Occipital lobe (tissue), 2 donors: ENCODE data around the gene FCHSD2. TPM values are rescaled to one million over a fixed set of nuclear protein-coding genes. Genes with fewer than 3 reads are reported as not detected.

Source experiments
- DNase-seq: peaks from one replicate; lab custom pipeline; 2025; lab: John Stamatoyannopoulos, UW
- total RNA-seq: library from RNA; depleted of rRNA; stranded (reverse); fragments of >200 nt; gene quantifications from one replicate; pipeline ENCODE4 v1.2.3, GENCODE V29; 2014

FCHSD2 gene
- total RNA-seq: 46.6 TPM

DNA sequence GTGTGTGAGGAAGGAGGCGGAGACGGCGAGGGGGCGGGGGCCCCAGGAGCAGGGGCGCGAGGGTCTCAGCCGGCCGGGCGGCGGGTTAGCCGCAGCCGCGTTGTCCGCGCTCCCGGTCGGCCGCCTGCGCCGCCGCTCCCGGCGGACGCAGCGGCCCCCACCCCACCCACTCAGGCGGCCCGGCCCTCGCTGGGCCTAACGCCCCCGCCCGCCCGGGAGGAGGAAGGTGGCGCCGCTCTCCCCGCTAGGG is at the start of gene FCHSD2:
TSS of gene FCHSD2 (minus strand) at position 191 of the 250 bp plus-strand sequence. CDS start 441 bp downstream, outside the sequence.
- DNase-seq: no peak

DNA sequence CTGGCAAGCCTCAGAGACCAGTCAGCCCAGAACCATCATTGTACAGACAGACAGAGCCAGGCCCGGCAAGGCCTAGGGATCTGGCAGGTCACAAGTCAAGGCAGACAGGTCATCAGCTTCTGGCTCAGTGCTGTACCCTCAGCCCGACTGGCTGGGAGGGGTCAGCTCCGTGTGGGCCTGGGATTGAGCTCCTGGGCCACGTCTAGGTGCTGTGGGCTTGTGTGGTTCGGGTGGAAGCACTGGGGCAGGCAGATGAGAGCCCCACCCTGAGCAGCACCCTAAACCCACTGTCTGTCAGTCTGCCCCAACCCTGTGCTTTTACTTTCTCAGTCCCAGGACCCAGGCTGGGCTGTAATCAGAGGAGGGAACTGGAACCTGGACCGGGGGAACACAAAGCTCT is 49.0 kb upstream of the FCHSD2 start:
- no peak for DNase-seq

DNA sequence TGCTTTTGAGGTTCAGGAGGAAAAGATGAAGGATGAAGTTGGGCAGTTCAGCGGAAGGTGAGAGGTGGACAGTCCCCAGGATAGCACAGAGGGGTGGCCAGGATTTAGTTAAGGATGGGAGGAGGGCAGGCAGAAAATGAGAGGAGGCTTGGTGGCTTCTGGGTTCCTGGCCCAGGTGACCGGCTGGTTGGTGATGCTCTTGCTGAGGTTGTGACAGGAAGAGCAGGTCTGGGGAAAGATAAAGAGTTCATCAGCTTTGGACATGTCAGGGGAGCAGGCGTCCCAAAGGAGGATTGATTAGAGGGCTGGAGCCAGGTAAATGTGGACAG is 48.4 kb upstream of the FCHSD2 start:
- DNase-seq: no peak

DNA sequence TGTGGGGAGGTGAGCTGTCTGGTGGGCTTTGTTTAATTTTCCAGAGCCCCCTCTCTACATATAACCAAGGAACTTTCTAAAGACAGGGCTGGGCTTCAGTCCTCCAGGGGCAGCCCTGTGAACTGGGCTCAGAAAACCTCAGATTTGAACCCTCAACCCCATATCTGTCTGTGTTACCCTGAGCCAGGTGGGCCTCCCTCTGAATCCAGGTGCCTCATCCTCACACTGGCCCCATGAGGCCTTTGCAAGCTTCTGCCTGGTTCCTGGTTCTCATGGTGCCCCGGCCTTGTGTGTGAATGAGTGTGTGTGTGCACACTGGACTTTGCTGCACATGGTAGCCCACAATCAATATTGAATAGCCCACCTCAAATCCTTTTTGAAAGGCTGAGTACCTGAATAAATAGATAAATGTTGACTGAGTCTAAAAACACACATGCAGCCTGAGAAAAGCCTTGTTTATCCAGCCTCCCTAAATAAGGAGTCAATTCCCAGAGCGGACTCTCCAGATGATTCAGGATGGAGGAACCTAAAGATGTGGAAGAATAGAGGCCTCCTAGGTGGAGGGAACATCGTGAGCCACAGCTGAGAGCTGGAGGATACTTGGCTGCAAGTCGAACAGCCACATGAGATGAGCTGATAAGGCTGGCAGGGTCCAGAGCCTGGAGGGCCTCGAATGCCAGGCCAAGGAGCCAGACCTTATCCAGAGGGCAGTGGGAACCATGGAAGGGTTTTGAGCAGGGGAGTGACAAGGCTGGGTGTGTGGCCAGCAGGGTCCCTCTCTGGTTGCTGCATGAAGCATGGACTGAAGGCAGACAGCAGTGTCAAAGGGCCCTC is 47.8 kb upstream of the FCHSD2 start:
- no peak for DNase-seq

DNA sequence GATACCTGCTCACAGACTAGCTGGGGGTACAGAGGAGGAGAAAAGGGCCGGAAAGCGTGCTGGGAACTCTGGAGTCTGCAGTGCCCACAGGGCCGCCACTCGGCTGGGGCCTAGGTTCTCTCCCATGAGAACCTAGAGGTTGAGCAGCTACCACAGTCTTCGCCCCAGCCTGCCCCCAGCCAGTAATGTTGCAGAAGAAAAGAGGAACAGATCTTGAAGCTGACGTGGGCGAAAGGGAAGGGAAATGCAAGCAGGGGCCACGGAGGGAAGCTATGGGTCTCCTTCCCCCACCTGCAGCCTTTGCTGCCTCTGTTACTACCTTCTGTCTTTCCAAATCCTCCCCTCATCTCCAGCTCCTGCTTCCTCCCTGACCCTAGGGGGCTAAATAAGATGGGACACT is 47.2 kb upstream of the FCHSD2 start:
- no peak for DNase-seq

DNA sequence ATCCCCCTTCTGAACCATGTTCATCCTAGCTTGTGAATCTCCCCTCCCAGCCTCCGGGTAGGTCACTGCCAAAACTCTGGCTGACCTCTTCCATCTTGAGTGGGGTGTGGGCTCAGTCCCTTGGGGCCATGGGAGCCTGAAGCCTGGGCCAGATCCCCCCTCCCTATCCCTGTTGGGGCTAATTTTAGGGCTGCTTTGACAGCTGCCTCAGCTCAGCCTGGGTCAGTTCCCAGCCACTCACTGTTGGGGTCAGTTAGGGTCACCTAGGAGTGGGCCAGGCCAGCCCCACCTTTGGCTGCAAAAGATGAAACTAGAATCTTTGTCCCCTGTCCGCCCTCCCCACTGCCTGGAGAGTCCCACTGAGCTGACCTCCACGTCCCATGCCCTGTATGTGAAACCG is 46.2 kb upstream of the FCHSD2 start:
- DNase-seq: no peak

DNA sequence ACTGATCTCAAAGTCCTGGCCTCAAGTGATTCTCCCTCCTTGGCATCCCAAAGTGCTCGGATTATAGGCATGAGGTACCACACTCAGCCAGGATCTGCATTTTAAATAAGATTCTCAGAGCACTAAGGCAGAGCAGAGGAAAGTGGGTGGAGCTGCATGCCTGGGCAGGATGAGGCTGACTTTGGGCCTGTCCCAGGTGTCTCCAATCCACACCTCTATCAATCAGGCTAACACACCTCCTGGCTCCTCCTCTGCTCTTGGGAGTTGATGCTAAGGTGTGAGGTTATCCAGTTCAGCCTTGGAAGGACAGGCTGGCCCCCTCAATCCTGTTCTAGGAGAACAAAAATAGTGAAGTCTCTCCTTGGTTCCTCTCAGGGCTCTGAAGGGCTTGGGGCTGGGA is 45.7 kb upstream of the FCHSD2 start:
- no peak for DNase-seq

DNA sequence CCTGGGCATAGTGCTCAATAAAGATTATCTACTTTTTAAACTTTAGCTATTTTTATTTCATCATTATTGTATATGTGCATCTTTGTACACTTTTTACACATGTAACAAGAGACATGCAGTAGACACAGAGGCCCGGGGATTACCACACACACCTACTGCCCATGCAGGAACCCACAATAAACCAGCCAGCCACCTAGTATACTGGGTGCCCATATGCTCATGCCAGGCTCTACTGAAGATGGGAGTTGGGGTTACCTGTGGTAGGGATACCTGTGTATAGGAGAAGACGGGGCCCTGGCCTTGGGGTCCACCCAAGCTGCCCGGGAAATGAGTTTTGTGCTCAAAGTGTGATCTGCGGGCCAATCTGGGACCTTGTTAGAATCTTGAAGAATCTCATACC is 44.8 kb upstream of the FCHSD2 start:
- DNase-seq: no peak

DNA sequence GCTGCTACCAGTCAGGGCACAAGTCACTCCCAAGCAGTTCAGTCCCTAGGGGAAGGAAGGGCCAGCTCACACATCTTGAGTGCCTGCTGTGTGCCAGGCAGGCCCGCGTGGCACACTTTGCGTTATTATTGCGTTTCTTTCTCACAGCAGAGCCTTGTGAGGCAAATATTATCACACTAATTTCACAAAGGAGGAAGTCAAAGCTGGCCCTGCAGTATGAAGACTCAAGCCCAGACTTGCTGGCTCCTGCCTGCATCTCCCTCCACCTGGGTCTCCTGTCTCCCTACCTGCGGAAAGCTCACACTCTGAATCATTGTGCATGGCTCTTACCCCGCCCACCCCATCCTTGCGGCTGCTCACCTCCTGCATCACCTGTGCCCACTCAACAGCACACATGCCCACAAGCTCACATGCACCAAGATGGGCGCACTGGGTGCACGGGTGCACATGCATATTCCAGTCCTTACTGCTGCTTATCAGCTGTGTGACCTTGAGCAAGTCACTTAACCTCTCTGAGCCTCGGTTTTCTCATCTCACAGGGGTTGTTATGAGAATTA is 44.3 kb upstream of the FCHSD2 start:
- DNase-seq: no peak

DNA sequence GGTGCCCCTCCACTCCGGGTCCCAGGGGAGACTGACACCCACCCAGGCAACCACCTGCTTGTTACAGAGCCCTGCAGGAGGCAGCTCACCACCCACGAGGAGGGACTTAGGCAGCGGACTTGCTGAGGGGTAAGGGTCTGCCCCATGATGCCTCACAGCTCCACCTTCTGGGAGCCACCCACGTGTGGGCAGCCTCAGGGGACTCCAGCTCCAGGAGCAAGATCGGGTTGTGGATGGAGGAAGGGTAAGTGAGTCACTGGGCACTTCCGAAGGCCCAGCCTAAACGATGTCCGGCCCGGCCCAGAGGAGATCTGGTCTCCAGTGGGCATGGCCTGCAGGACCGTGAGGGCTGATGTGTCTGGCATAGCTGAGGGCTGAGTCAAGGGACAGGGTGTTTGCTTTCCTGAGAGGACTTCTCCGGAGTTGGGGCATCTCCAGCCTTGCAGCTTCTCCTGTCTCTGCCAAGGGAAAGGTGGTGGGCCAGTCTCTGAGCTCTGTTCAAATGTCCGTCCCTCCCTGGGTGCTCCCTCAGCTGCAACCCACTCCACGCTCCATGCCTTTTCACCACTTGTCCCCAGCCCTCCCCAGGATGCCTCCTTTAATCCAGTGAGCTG is 43.7 kb upstream of the FCHSD2 start:
- DNase-seq: no peak

DNA sequence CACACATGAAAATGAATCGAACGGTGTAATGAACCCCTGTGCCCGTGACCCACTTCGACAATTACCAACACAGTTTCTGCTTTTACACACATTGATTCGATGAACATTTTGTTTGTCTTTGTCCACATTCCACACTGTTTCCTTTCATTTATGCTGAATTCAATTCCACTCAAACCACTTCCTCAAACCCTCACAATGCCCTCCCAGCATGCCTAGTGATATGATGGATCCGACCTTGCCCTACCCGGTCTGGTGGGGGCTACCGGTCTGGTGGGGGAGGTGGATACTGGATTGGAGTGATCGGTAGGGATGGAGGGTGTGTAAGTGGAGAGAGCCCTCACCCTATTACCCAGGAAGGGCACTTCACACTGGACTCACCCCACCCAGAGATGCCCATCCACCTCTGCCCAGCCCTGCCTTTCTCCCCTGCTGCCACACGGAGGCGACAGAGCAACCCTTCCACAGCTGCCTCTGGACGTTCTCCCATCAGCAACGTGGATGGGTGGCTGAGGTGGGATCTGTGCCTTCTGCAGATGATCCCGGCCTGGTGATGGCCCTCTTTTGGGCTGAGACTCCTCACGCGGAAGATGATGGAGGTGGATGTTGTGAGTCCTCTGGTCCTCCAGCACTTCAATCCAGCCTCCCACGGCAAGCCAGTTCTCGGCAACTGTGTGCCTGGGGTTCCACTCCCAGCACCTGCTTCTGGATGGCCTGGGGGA is 43.0 kb upstream of the FCHSD2 start:
- no peak for DNase-seq

DNA sequence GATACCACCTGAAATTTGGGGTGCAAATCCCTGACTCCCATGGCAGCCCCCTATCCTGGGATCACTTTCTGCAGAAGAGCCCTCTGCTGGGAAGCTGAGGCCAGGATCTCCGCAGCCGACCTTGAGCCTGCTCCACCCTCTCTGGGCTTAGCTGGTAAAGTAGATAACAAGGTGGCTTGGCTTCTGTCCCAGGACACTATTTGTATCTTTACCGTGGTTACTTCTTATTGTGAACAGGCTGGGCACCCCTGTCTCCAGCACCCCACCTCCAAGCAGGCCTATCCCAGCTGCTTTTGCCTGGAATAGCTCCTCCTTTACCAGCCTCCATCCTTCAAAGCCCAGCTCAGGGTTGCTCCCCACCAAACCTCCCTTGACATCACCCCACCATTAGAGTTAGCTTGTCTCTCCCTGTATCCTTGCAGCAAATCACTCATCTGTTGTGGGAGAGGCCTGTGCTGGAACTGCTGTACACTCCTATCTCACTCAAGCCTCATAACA is 40.8 kb upstream of the FCHSD2 start:
- DNase-seq: no peak

DNA sequence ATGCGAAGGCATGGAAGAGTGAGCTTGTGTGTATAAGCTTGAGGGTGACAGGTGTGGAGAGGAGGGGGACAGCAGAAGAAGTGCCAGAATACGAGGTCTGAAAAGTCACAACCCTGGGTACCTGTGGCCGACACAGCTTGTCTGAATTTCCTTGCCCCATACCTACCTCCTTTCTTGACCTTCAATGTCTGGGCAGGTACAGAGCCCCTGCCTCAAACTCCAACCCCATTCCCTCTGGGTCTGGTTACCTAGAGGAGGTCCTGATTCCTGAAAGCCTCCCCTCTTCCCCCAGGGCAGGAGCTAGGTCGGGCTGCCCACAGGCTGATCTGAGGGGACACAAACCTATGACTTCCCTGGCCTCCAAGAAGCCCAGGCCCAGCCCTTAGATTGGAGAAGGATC is 36.6 kb upstream of the FCHSD2 start:
- no peak for DNase-seq

DNA sequence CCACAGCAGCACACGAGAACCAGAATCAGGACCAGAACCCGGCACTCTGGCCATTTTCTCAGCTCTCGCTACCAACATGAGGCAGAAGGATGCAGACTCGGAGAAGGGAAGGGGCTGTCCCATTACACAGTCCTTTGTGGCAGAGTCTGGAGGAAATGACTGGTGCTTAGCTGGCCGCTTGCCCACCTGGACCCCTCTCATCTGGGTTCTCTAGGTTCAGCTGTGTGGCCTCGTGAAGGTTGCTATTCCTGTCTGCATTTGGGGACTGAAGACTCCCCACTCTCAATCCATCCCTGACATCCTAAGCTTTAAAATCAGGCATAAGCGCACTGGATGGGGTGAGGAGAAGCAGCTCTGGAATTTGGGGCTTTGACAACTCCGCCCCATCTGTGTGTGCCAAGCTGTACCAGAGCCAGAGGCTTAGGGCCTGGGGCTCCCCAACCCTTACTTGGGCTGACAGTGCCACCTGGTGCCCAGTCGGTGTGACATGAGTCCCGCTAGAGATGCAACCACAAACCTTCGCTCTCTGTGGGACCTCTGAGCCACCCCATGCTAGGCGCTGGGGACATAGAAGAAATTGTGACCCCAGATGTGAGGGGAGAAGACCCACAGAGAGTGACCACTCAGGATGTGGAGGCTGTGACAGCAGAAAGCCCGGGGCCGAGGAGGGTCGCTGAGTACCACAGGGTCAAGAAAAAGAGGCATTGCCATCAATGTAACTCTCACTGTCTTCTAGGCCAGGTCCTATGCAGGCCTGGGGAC is 35.8 kb upstream of the FCHSD2 start:
- DNase-seq: peak; percentile 25

DNA sequence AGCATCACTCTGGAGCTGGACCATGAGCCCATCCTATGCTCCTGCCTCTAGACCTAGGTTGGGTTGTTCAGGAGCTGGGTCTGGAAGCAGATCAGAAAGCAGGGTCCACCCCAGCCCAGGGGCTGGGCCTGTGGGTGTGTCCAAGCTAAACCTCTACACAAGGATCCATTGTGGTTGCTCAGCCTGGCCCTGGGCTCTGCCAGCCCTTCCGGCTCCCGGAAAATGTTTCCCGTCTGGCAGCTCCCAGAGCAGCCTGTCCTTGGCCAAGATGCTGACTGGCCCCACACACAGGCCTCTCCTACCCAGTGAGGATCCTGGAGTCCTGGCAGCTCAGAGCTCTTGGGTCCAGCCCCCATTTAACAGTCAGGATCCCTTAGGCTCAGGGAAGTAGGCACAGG is 35.3 kb upstream of the FCHSD2 start:
- no peak for DNase-seq

DNA sequence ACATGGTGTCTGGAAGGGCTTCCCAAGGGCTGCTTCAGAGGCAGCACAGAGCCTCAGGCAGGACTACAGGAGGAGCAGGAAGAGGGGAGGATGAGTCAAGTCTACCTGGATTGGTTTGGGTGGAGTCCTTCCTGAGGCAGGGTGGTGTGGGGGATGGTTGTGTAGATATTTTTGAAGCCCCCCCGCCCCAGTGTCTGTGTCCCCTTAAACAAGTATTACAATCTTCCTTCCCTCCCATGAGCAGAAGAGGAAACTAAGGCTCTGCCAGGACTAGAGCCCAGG is 34.7 kb upstream of the FCHSD2 start:
- no peak for DNase-seq

DNA sequence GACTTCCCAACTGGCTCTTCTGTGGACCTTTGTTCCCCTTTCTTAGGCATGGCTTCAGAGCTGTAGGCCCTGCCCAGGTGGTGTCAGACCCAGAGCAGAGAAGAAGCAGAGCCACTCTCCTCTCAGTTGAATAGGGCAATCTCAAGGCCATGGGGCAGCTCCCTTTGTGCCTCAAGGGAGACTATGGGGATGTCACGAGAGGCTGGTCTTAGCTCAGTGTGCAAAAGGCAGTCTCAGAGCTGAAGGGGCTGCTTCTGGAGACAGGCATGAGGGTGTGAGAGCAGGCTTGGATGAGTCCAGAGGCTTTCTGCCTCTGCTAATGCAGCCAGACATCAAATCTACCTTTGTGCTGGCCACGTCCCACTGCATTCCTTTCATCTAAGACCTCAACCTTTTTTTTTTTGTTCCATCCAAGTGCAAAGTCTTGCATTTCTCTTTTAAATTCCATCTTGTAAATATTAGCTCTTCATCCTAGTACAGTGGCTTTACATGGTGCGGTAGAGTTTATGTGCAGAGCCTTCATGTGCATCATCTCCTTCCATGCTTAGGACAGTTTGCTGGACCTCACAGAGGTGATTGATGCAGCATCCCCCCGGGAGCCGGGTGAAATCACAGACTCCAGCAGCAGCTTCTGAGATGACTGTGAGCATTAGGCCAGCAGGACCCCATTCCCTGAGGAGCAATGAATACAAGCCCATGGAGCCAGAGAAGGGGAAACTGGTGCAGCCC is 34.2 kb upstream of the FCHSD2 start:
- DNase-seq: no peak

DNA sequence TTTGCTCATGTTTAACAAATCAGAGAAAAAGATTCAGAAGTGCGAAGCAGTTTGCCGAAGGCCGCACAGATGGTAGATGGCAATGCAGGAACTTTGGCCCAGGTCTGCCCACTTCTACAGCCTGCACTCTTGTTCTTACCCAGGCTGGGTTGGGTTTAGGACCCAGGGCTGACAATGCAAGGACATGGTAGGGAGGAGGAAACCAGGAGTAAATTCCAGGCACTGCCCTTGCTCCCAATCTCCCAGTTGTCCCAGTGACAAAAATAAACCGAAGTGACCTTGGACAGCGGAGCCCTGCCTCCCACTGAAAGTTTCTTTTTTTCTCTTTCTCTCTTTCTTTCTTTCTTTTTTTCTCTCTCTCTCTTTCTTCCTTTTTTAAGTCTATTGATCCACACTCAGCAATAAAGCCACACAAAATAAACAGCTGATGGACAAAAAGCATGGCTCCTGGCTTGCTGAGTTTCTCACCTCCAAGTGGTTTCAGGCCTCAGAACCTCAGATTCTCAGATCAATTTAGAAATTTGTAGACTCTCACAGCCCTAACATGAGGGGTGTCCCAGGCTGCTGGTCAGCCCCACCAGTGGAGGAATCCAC is 33.5 kb upstream of the FCHSD2 start:
- DNase-seq: no peak

DNA sequence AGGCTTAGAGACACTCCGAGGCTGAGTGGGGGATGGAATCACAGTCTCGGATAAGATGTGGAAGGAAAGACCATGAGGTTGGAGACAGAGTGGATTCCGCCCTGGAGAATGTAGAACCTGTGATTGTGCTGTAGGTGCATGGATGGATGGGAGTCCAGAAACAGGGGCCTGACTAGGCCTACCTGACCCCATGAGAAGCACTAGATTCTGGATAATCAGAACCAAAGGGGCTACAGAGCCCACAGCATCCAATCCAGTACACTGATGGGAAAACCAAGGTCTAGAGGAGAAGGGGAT is 32.3 kb upstream of the FCHSD2 start:
- no peak for DNase-seq

DNA sequence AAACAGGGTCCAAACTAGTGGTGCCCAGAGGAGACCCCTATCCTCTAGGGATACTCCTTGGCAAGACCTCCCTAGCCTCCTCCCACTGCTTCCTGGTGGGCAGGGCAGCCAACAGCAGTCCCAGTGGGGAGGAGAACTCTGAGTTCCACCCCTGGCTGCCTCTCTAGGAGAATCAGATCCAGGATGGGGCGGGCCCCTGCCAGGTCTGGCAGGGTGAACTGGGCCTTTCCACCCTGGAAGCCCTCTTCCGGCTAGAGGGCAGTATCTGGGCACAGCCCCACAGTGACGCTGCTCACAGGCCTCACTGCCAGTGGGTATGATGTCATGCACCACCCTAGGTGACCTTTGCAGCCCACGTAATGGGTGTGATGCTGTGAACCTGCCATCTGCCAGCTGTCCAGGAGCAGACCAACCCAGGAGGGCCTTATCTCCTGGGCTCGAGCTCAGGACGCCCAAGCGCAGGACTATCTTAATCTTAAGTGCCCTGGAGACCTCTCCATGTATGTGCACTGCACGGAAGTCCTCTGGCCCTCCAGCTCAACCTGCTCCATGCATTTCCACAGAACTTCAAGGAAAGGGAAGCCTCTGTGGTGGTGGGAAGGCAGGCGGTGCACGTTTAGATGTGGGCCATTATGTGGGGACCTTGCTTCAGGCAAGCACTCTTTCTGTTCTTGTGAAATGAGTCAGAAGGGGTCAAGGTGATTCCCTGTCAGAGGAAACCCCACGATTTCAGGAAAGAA is 31.8 kb upstream of the FCHSD2 start:
- DNase-seq: no peak
